ENCODE measurements around the gene GPR146. TPM values are rescaled to one million over a fixed set of nuclear protein-coding genes. Genes with fewer than 3 reads are reported as not detected.

GPR146 gene
- total RNA-seq, 1 donor from 2014 or later: 2.2 TPM

DNA sequence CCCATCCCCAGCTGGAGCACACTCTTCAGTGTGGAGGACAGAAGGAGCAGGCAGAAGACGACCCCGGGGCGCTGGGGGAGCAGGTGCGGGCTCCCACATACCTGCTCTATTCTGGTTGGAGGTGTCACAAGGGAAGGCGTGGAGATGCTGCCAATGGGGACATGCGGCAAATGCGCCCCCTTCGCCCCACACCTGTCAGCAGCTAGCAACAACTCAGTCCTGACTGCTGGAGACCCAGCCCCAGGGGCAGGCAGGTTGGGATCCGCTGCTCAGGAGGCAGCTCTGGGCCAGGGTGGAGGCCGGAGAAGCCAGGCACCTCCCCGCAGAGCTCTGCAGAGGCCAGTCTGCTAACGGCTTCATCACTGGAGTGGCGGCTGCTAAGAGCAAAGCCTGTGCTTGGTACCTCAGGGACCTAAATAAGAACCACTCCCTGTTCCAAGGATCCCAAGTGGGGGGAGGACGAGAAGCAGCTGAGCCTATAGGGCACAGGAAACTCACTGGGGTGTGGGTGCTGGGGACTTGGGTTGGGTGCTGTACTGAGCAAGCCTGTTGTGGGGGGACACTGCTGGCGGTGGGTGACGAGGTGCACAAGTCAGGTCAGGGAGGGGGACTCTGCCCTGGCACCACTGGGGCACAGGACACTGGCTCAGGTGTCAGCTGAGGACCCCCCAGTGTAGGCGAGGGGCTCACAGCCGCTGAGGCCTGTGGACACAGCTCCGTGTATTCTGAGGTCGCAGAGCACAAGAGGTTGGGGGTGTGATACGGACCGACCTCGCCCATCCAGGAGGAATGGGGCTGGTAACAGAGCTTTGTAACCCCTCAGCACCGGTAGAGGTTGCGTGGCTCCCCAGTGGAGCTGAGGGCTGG lies 19.2 kb upstream of the GPR146 start:
- H3K4me1 Mint-ChIP-seq (ENCODE audit: low read depth): peaks cover 17% of the 10 kb centered on the region
- H3K4me3 Mint-ChIP-seq: no peak overlapping the region

DNA sequence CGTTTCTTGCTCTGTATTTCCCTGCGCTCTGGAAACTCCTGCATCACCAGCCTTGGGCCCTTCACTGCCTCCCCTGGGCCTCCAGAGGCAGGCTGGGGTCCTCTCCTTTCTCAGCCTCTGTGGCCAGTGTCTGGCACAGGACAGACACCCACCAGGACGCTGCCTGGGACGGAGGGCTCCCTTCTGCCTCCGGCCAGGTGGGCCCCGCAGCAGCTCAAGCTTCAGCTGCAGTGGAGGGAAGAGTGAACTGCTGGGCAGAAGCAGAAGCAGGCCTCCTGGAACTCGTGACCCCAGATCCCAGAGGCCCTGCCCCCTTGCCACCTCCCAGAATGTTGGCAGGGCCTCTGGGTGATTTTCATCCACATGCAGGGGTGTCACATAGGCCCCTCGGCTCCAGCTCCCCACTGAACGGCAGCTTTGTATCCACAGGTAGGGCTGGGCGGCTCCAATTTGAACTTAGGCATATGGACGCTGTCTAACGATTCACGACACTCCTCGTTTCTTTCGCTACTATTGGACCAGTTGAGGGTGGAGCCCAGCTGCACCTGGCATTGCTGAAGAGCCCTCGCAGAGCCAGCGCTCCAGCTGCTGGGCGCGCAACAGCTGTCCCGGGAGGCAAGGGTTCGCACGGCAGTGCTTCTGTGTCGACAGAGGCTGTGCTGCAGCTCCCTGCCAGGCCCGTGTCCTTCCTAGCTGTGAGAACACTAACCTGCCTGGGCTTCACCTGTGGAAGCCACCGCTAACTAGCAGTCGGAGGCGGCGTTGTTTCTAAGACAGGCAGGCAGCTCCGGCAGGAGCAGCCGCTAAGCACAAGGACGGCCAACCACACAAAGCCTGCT lies 18.4 kb upstream of the GPR146 start:
- H3K4me3 Mint-ChIP-seq: peak overlapping the region; percentile 65
- no peak overlapping the region for H3K27ac Mint-ChIP-seq
- H3K4me1 Mint-ChIP-seq (ENCODE audit: low read depth): peaks cover 17% of the 10 kb centered on the region
- no peaks in the 10 kb centered on the region for H3K9me3 Mint-ChIP-seq
- no peak for DNase-seq (ENCODE audit: low spot score)
- peaks cover 7% of the 10 kb centered on the region for H3K36me3 Mint-ChIP-seq (ENCODE audit: low read depth)
- H3K27me3 Mint-ChIP-seq (ENCODE audit: insufficient read depth): no peaks in the 10 kb centered on the region
- intact Hi-C loops (cut with micrococcal nuclease): no loop called here

More for the DNA sequence above, 19.2 kb upstream of the GPR146 start:
- intact Hi-C loops (cut with micrococcal nuclease): no loop called here
- Mint-ChIP-seq H3K27ac (no peak overlapping the region), H3K27me3 (ENCODE audit: insufficient read depth) (no peaks in the 10 kb centered on the region), H3K36me3 (ENCODE audit: low read depth) (peaks cover 7% of the 10 kb centered on the region), H3K9me3 (no peaks in the 10 kb centered on the region)
- no peak for DNase-seq (ENCODE audit: low spot score)

DNA sequence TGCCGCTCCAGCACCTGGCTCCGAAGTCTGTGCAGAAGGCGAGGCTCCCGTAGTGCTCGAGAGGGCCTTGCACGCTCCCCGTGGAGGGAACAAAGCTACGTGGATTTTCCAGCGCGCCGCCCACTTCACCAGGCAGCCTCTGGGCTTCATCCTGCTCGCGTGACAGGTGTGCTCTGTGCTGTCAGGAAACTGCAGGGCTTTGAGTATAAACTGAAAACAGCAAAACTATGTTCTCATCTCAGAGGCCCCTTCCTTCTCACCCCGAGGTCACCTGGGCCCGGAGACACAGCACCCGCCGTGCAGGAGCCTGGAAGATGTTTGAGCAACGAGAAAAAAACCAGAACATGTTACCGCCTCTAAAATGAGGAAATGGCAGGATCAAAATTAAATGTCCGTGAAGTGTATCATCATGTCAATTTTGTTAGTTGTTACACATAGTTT lies 17.6 kb upstream of the GPR146 start:
- H3K27ac Mint-ChIP-seq: peak overlapping the region; percentile 34
- peaks cover 17% of the 10 kb centered on the region for H3K4me1 Mint-ChIP-seq (ENCODE audit: low read depth)
- H3K27me3 Mint-ChIP-seq (ENCODE audit: insufficient read depth): no peaks in the 10 kb centered on the region
- H3K9me3 Mint-ChIP-seq: no peaks in the 10 kb centered on the region
- H3K36me3 Mint-ChIP-seq (ENCODE audit: low read depth): peaks cover 2% of the 10 kb centered on the region
- H3K4me3 Mint-ChIP-seq: peak overlapping the region; percentile 65
- DNase-seq (ENCODE audit: low spot score): no peak
- intact Hi-C loops (cut with micrococcal nuclease): no loop called here

DNA sequence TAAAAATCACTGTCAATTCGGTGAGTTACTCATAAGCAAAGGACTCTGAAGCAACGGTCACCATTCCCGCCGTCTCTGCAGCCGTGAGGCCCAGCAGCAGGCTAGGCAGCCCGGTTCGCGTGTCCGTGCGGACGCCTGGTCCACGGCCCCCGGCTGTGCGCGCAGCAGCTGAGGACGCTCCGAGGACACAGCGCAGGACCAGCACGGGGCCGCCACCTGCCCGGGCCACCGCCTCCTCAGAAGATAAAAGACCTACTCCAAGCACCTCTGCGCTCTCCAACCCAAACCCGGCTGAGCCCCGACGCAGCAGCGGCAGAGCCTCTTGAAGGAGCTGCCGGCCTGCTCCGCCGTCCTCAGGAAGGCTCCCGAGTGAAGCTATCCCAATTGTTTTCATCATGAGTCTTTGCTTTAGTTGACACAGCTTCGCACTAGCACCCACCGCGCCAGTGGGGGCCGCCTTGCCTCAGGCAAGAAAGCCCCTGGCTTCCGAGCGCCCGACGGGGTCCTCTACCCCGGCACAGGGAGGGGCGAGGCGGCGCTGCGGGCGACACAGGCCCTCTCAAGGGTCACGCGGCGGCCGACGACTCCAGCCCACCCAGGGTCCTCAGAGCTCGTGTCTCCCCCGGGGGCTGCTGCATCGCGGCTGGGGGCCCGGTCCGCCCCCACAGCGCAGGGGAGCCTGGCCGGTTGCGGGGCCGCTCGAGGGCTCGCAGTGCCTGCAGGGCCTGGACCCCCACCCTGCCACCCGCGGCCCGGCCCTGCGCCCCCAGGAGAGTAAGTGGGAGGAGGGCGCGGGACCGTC lies 16.9 kb upstream of the GPR146 start:
- Mint-ChIP-seq H3K36me3 (ENCODE audit: low read depth) (no peaks in the 10 kb centered on the region), H3K4me1 (ENCODE audit: low read depth) (peaks cover 17% of the 10 kb centered on the region), H3K27ac (no peak overlapping the region), H3K27me3 (ENCODE audit: insufficient read depth) (no peaks in the 10 kb centered on the region), H3K4me3 (peak overlapping the region; percentile 69), H3K9me3 (no peaks in the 10 kb centered on the region)
- intact Hi-C loops (cut with micrococcal nuclease): loop anchor here (1.0 to 2.0 kb wide), 5 partner anchors 17 to 879 kb away; partner anchors contain the start of genes COX19 and GPR146
- DNase-seq (ENCODE audit: low spot score): no peak

DNA sequence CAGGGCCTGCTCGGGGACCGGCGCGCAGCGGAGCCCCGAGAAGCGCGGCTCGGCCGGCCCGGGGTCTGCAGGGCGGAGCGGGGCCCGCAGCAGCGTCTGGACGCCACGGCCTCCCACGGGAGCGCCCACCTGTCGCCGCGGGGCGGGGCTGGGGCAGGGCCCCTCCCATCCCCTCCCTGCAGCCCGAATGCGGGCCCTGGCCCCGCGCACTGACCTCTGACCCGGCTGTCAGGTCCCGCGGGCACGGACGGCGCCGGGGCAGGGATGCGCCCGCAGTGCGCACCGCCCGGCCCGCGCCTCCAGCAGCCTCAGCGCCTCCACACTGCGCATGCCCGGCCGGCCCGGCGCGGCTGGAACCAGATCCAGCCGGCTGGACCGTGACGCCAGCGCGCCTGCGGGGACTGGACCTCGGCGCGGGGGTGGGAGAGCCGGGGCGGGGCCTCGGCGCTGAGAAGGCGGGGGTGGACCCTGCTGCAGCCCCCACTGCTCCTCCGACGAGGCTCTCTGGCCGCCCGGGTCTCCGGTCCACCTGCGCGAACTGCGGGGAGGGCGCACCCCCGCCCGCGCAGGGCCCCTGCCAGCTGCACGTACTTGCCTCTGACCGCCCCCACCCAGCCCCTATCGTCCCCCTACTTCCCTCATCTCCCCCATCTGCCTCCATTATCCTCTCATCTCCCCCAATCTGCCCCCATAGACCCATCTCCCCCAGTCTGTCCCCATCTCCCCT lies 16.1 kb upstream of the GPR146 start:
- intact Hi-C loops (cut with micrococcal nuclease): loop anchor here (1.0 to 2.0 kb wide), 5 partner anchors 16 to 879 kb away; partner anchors contain the start of genes COX19 and GPR146
- peak; percentile 82 for DNase-seq (ENCODE audit: low spot score)
- no peaks in the 10 kb centered on the region for H3K27me3 Mint-ChIP-seq (ENCODE audit: insufficient read depth)

DNA sequence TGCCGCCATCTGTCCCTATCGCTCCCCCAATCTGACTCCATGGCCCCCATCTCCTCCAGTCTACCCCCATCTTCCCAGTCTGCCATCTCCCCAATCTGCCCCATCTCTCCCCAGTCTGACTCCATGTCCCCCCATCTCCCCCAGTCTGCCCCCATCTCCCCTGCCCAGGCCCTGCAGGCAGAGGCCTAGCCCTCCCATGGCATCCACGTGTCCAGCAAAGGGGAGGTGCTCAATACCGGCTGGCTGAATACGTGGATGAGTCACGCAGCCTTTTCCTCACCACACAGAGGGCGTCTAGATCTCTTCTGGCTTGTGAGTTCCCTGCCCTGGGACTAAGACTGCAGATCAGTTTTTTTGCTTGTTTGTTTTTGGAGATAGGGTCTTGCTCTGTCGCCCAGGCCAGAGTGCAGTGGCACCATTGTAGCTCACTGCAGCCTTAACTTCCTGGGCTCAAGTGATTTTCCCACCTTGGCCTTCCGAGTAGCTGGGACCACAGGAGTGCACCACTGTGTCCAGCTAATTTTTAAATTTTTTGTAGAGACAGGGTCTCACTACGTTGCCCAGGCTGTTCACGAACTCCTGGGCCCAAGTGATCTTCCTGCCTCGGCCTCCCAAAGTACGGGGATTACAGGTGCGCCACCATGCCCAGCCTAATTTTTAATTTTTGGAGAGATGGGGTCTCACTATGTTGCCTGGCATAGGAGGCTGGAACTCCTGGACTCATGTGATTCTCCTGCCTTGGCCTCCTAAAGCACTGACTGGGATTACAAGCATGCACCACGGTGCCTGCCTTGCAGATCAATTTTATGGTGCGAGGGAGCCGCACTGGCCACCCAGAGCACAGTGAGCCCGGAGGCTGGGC lies 15.3 kb upstream of the GPR146 start:
- peak; percentile 53 for DNase-seq (ENCODE audit: low spot score)
- peak overlapping the region; percentile 91 for H3K27ac Mint-ChIP-seq
- H3K4me1 Mint-ChIP-seq (ENCODE audit: low read depth): peaks cover 25% of the 10 kb centered on the region
- no peaks in the 10 kb centered on the region for H3K36me3 Mint-ChIP-seq (ENCODE audit: low read depth)
- no peaks in the 10 kb centered on the region for H3K9me3 Mint-ChIP-seq
- H3K27me3 Mint-ChIP-seq (ENCODE audit: insufficient read depth): no peaks in the 10 kb centered on the region
- intact Hi-C loops (cut with micrococcal nuclease): loop anchor here (1.0 to 2.0 kb wide), 6 partner anchors 15 to 880 kb away; partner anchors contain the start of genes COX19 and GPR146
- H3K4me3 Mint-ChIP-seq: peak overlapping the region; percentile 82

More for the DNA sequence above, 16.1 kb upstream of the GPR146 start:
- peak overlapping the region; percentile 82 for H3K4me3 Mint-ChIP-seq
- H3K4me1 Mint-ChIP-seq (ENCODE audit: low read depth): peaks cover 17% of the 10 kb centered on the region
- H3K9me3 Mint-ChIP-seq: no peaks in the 10 kb centered on the region
- no peaks in the 10 kb centered on the region for H3K36me3 Mint-ChIP-seq (ENCODE audit: low read depth)
- H3K27ac Mint-ChIP-seq: peak overlapping the region; percentile 91

DNA sequence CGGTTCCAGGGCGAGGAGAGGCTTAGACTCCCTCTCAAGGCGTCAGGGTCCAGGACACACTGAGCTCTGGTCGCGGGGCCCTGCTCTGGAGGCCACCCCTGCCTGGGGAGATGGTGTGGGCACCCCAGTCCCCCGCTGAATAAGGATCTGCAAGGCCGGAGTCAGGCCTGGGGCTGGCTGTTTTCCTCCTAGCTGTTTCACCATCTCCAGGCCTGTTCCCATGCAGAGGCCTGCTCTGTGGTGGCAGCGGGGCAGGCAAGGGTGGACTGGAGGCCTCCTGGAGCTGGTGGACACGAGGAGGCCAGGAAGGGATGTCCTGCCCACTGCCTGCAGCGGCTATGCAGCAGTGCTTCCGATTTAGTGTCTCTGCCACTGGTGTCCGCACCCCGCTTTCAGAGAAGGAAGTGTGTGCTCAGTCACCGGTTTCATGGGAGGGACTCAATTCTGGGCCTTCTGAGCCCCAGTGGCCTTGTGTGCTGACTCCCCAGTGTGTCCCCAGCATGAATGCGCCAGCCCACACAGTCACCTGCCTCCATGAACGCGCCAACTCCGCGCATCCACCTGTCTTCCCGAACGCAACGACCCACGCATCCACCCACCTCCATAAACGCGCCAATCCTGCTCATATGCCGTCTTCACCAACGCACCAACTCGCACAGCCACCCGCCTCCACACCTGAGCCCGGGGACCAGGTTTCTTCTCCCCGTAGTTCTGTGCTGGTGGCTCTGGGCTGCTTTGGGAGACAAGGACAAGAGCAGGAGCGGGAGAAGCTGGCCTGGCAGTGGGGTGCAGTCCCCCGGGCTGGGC lies 14.5 kb upstream of the GPR146 start:
- Mint-ChIP-seq H3K4me3 (peak overlapping the region; percentile 82), H3K27ac (no peak overlapping the region), H3K27me3 (ENCODE audit: insufficient read depth) (no peaks in the 10 kb centered on the region), H3K4me1 (ENCODE audit: low read depth) (peaks cover 31% of the 10 kb centered on the region), H3K36me3 (ENCODE audit: low read depth) (no peaks in the 10 kb centered on the region), H3K9me3 (no peaks in the 10 kb centered on the region)
- intact Hi-C loops (cut with micrococcal nuclease): loop anchor here (1.0 to 2.0 kb wide), 2 partner anchors 108 to 881 kb away; a partner anchor contains a TSS
- DNase-seq (ENCODE audit: low spot score): no peak

DNA sequence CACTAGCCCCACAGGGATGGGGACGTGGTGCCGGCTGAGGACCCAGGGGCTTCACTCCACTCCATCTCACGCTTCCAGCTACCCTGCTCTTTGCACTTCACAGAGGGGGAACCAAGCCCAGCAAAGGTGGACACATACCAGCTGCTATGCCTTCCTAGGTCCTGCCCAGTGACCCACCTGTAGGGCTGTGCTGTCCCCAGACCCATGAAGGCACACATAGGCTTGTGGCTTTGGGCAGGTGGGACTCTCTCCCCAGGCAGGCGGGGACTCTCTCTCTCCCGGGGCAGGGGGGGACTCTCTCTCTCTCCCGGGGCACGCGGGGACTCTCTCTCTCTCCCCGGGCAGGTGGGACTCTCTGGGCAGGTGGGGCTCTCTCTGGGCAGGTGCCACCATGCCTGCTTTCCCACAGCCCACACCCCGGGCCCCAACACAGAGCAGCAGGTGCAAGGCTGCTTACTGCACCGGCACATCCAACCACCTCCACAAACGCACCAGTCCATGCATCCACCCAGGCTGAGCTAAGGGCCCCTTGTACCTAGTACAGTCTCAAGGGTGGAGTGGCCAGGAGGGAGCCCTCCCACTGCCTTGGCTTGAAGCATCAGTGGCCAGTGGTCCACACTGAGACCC lies 13.8 kb upstream of the GPR146 start:
- Mint-ChIP-seq H3K27ac (no peak overlapping the region), H3K36me3 (ENCODE audit: low read depth) (no peaks in the 10 kb centered on the region), H3K9me3 (no peaks in the 10 kb centered on the region), H3K27me3 (ENCODE audit: insufficient read depth) (no peaks in the 10 kb centered on the region), H3K4me1 (ENCODE audit: low read depth) (peaks cover 36% of the 10 kb centered on the region), H3K4me3 (no peak overlapping the region)
- intact Hi-C loops (cut with micrococcal nuclease): no loop called here
- DNase-seq (ENCODE audit: low spot score): no peak

DNA sequence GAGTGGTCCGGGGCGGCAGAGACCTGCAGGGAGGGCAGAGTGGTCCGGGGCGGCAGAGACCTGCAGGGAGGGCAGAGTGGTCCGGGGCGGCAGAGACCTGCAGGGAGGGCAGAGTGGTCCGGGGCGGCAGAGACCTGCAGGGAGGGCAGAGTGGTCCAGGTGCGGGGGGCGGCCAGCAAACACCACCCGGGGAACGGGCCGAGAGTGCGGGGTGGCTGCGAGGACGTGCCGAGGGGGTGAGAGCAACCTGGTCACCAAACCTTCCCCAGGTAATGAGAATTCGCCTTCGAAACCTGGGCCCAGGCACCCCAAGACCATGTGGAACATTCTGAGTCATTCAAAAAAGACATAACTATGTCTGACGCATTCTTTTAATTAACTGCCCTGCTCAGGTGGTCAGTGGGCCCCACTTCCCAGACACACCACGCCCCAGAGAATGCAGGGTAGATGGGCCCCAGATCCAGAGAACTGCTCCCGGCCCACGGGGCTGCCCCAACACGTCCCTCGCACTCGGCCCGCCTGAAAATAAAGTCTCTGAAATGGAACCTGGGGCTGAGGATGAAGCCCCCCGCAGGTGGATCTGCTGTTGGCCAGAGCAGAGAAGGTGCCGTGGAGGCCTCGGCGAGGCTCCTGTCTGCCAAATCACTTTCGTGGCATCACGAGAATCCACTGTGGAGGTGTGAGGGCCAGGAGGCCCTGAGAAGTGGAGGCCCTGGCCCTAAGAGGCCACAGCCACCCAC lies 12.5 kb upstream of the GPR146 start:
- no peak overlapping the region for H3K4me3 Mint-ChIP-seq
- no peak for DNase-seq (ENCODE audit: low spot score)
- intact Hi-C loops (cut with micrococcal nuclease): no loop called here
- H3K27me3 Mint-ChIP-seq (ENCODE audit: insufficient read depth): no peaks in the 10 kb centered on the region
- peaks cover 32% of the 10 kb centered on the region for H3K4me1 Mint-ChIP-seq (ENCODE audit: low read depth)
- no peak overlapping the region for H3K27ac Mint-ChIP-seq
- H3K36me3 Mint-ChIP-seq (ENCODE audit: low read depth): no peaks in the 10 kb centered on the region
- H3K9me3 Mint-ChIP-seq: no peaks in the 10 kb centered on the region
